ENCODE results near the gene NFIL3.

Gene NFIL3

DNA sequence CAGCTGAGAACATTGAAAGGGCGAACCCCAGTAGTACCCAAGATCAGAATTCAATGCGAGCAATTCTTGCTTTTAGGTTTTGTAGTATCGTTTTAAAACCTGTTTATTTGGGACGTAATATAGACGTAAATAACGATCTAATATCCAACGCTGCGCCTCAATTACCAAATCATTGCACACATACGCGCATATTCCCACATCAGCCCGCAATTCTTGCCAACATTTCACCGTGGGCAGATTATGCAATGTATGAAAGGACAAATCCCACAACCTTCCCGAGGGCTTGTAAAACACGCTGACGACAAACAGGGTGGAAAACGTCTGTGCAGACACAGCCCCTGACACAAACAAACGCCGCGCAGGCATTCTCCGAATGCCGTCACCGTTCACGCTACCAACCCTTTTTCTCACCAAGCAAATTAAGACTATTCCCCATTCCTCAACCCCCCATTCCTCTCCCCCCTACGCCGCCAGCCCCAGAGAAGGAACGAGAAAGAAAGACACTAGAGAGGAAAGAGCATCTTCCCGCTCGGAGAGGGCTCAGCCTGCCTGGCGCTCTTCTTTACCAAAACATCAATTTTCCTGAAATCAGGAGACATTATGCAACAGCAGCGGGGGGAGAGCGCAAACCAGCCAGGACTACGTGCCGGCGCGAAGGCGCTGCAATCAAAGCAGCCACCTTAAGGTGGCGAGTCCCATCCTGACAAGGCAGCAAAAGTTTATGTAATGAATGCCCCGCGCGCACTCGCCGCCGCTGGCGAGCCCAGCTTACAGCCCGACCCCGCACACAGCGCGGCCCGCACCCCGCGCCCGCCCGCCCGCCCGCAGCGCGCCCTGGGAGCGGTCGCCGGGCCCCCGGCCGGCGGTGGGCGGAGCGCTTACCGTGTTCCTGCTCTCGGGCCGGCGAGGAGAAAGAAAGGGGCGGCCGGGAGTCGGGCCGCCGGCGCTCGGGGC lies 597 bp downstream of the NFIL3 start:
- in situ Hi-C loops (cut with MboI; ENCODE audit: low sequenced_read_pairs): no loop called here

- in situ Hi-C loops (cut with MboI; ENCODE audit: low sequenced_read_pairs): no loop called here
These were observed 1.5 kb downstream of the NFIL3 start for GRCh38 chr9:91421971-91422757.

- in situ Hi-C loops (cut with MboI; ENCODE audit: low sequenced_read_pairs): no loop called here
These were observed 2.4 kb downstream of the NFIL3 start for GRCh38 chr9:91421128-91421765.

DNA sequence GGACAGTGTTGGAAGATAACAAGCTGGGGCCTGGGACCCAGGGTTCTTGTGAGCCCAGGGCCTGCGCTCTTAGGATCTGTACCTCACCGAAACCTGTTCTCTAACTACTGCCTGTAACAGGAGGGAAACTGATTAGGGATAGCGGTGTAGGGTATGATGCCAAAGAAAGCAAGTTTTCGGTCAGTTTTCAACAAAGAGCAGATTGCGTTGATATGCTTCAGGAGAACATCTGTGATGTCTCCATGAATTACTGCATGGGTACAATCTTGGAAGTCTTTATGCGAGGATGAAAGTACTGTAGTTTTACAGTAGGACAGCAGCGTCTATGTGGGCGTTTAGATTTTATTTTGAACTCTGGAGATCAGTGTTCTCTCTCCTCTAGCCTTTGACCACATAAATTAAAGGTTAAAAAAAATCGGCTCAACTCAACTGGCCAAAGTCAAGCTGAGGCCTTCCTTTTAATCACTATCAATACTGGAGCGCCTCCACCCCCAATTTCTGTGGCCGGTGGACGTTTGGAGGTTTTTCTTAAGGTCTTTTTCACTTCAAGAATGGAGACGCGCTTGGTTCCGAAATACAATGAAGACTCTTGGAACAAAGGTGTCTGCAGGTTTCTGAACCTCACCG lies 3.0 kb downstream of the NFIL3 start:
- in situ Hi-C loops (cut with MboI; ENCODE audit: low sequenced_read_pairs): no loop called here

DNA sequence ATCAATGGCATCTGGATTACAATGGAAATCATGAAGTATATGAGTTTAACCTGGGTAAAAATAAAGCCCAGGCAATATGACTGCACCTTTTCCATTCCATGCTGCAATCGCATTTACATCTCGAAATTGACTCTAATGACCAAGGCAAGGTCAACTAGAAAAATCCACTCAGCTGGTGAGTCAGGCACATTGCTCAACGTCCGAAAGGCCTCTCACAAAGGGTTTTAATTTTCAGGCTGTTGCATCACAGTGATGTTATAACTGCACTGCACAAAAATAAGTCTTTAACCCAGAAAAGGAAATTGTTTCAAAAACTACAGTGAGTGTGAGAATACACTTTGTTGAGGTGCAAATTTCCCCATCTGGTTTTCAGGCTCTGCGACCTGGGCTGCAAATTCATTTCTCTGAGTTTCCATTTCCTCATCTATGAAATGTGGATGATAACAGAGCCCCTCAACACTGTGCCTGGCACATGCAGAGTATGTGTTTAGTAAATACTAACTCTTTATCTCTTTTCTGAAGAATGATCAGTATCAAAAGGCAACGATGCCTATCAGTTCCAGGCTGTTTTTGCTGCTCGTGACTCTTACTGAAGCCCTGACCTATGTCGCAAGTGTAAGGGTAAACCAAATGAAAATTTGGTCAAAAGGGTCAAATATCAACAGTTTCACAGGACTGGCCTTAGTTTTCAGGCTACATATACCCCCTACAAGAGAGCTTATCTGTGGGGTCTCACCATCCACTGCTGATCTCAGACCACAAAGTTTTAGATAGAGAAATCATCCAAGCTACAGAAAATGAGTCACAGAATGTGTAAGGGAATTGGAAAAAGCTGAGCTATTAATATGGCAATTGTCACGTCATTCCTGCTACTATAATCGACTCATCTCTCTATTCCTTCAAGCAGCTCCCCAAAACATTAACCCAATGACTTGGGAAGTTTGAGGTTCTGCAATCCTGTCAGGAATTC lies 4.1 kb downstream of the NFIL3 start:
- in situ Hi-C loops (cut with MboI; ENCODE audit: low sequenced_read_pairs): no loop called here

GRCh38 chr9:91418215-91418610 lies 5.4 kb downstream of the NFIL3 start:
- in situ Hi-C loops (cut with MboI; ENCODE audit: low sequenced_read_pairs): no loop called here

DNA sequence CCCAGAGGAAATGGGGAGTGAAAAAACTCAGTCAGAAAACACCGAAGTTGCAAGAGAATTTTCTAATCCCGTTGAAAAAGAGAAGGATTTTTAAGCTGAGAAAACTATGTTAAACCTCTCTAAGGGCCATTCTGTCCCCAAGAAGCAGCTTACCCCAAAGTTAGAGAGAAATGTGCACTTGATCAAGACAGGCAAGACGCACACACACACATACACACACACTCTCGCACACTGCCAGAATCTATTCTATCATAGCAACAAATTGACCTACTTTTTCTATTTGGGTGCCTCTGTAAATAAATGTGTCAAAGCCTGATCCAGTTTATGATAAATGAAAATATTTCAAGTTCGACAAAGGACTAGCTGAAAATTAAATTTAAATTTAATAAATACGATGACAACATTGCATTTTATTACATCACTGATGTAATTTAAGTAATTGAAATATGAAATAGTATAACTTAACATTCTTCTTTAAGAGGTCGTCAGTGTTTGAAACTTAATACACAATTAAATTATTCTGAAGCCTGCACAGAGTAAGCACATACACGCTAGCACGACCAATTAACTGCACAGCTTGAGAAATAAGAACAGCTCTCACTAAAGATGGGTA lies 5.9 kb downstream of the NFIL3 start:
- in situ Hi-C loops (cut with MboI; ENCODE audit: low sequenced_read_pairs): no loop called here

- in situ Hi-C loops (cut with MboI; ENCODE audit: low sequenced_read_pairs): no loop called here
These were observed 7.4 kb downstream of the NFIL3 start for GRCh38 chr9:91416096-91416712.

- in situ Hi-C loops (cut with MboI; ENCODE audit: low sequenced_read_pairs): no loop called here
These were observed 8.3 kb downstream of the NFIL3 start for GRCh38 chr9:91415290-91415689.

GRCh38 chr9:91412941-91413340 lies 10.7 kb downstream of the NFIL3 start:
- in situ Hi-C loops (cut with MboI; ENCODE audit: low sequenced_read_pairs): no loop called here

DNA sequence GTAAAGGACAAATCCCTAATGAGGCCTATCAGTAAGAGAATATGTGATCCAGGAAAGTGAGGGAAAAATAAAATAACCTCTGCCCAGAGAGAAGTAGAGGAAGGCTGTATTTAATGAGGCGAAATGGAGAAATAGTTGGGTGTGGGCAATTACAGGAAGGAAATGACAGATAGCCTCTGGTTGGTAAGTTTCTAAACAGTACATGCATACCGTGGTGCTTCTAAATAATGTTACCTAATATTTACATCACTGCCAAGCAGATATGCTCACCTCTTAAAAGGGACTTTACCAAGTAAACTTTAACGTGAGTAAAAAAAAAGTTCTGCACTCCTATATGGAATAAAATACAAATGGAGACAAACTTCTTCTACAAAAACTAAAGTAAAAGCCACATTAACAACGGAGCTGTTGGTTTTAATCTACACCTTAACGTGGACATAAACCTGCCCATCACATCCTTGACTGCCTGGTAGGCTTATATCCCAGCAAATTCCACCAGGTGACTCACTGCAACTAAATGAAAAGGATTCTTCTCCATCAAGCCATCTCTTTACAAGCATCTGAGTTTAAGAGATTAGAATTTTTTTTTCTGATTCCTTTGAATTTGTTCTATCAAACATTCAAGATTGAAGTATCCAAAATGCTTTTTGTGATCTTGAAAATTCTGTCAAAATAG lies 12.4 kb downstream of the NFIL3 start:
- in situ Hi-C loops (cut with MboI; ENCODE audit: low sequenced_read_pairs): no loop called here

DNA sequence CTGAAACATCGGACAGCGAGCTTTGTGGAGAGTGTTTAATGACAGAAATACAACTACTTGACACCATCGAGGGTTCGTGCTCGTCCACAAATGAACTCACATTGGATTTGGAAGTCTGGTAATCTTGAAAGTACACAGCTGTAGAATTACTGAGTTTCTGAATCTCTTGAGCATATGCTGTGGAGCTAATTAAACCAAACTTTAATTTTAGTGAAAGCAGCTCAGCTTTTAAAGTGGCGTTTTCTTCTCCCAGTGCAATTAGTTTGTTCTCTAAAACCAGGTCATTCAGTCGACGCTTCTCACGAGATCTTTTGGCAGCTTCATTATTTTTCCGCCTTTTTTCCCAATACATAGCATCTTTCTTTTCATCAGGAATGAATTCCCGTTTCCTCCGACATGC lies 13.5 kb downstream of the NFIL3 start:
- in situ Hi-C loops (cut with MboI; ENCODE audit: low sequenced_read_pairs): no loop called here

DNA sequence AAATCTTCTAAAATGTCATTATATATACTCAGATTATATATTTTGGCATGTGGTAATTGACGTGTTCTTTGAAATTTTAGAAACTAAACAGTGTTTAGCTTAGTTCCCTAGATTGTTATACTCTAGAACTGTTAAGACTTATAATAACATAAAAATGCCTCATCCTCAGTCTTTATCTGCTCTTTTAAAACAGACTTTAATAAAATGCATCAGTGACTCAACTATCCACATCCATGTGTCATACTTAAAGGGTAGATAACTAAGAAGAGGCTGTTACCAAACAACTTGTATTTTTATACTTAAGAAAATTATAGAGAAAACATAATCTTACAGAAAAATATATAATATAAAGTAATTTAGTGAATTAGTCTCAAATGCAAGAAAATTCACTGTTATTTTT lies 15.2 kb downstream of the NFIL3 start:
- in situ Hi-C loops (cut with MboI; ENCODE audit: low sequenced_read_pairs): no loop called here

DNA sequence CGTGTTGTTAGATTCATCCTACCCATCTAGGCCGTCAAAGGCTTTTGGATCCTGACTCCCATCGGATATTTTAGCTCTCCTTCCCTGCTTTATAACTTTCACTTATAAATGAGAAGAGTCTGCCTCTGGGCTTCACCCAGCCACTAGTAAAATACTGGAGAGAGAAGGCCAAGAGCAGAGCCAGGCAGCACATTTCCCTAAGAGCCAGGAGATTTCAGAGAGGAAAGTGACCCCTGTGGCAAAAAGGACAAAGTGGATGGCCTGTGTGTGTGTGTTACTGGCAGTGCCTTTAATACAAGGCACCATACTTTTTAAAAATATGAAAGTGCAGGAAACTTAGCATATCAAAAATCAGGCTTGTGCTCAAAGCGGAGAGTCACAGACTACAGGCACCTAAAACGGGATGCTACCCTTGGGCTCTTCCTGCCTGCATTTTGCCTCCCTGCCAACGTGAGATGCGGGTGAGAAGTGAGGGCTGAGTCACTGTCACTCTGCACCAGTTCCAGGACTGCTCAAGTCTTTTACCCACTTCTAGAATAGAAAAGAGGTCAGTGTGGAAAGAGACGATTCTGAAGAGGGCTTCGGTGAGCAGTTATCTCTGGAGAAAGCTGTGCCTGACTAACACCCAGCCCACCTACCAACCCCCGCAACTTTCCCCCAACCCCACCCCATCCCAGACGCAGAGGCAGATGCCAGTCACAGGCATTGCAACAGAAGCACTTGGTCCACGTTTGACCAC lies 15.9 kb downstream of the NFIL3 start:
- in situ Hi-C loops (cut with MboI; ENCODE audit: low sequenced_read_pairs): no loop called here

- in situ Hi-C loops (cut with MboI; ENCODE audit: low sequenced_read_pairs): no loop called here
These were observed 18.1 kb downstream of the NFIL3 start for GRCh38 chr9:91405343-91406077.

DNA sequence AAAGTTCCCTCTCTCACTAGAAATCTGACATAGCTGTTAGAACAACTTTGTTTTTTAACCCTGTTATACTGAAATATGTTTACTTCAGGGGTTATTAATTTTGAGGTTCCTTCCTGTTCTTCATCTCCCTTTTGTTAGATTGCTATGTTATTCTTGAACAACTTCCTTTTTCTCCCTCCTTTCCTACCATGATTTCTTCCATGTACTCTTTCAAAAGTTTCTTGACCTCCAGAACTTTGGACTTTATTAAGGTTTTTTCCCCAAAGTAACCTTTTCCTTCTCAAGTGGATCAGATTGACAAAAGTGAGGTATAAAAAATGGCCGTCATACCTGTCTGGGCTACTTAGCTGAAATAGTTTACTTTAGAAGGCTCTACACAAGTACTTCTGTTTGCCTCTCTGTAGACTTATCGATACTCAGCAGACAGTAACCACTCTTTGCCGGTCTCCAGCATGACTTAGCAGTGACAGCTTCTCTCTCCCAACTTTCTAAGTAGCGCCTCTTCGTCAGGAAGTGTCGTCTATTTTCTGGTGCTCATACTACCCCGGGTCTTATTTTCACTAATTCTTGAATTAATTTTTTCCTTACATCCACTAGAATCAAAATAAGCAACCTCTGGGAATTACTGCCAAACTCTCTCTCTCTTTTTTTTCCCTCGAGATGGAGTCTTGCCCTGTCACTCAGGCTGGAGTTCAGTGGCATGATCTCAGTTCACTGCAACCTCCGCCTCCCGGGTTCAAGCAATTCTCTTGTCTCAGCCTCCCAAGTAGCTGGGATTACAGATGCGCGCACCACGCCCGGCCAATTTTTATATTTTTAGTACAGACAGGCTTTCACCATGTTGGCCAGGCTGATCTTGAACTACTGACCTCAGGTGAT lies 19.7 kb downstream of the NFIL3 start:
- in situ Hi-C loops (cut with MboI; ENCODE audit: low sequenced_read_pairs): no loop called here
